Esophagus squamous epithelium (tissue), 4 donors: ENCODE results near the gene CLEC4G.

Experiments
- POLR2A ChIP-seq, 4 donors: fragments of 450-650 bp; IDR thresholded peaks; one replicate each; pipeline ENCODE4 v1.6.1; 2017; ENCODE audit warnings: antibody characterized with exemption in 4 of 4, mild to moderate bottlenecking in 4 of 4, moderate library complexity in 3 of 4
- TF ChIP-seq, protein P1 (sequence below), 6 experiments: fragments of 450-650 bp in 4 of 6; fragments of 200-600 bp in 2 of 6; sonication (generic) in 2 of 6; IDR thresholded peaks; one replicate each; pipeline ENCODE4 v1.5.1; 2016 to 2019; ENCODE audit warnings: antibody characterized with exemption in 6 of 6, mild to moderate bottlenecking in 4 of 6, moderate library complexity in 4 of 6

DNA sequence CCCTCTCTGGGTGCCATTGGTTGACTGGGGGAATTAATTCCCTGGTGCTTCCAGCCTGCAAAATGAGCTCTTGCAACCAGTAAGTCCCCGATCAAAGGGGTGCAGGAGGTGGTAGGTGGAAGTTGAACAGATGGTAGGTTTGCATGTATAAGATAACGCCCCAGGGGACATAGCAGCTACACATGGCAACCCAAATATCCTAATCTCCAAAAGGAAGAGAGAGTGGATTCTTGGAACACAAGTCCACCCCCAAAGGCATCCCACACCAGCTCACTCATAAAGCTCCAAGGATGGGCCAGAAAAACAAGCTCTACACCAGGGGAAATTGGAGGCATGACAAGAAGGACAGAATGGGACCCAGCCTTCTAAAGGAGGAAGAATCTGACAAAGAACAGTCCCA, 10.7 kb upstream of the CLEC4G start:
- TF ChIP-seq, protein P1, sequence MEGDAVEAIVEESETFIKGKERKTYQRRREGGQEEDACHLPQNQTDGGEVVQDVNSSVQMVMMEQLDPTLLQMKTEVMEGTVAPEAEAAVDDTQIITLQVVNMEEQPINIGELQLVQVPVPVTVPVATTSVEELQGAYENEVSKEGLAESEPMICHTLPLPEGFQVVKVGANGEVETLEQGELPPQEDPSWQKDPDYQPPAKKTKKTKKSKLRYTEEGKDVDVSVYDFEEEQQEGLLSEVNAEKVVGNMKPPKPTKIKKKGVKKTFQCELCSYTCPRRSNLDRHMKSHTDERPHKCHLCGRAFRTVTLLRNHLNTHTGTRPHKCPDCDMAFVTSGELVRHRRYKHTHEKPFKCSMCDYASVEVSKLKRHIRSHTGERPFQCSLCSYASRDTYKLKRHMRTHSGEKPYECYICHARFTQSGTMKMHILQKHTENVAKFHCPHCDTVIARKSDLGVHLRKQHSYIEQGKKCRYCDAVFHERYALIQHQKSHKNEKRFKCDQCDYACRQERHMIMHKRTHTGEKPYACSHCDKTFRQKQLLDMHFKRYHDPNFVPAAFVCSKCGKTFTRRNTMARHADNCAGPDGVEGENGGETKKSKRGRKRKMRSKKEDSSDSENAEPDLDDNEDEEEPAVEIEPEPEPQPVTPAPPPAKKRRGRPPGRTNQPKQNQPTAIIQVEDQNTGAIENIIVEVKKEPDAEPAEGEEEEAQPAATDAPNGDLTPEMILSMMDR (IDR thresholded peaks at IDR 0.05) = no peak
- no peak for TF ChIP-seq POLR2A (IDR thresholded peaks at IDR 0.05)
